ENCODE data around the gene TMEM151A. TPM values are rescaled to one million over a fixed set of nuclear protein-coding genes. Genes with fewer than 3 reads are reported as not detected.
"Not testable (repeated sequence)": the region's sequence is repeated elsewhere in the genome, so short reads cannot be mapped to it uniquely, and the experiment has no call there.

Gene TMEM151A
- total and polyA plus RNA-seq, 9 donors = 0.15 to 10.8 (median 0.24) TPM; not detected in 4

- H3K4me3 ChIP-seq = no peak overlapping the region
- H3K27ac ChIP-seq = no peak overlapping the region
- H3K27me3 ChIP-seq = no peaks in the 10 kb centered on the region
- H3K36me3 ChIP-seq = no peaks in the 10 kb centered on the region
- no peaks in the 10 kb centered on the region for H3K4me1 ChIP-seq (ENCODE audit: insufficient read depth)
- 56 to 67% (median 59%) methylated on average over 1 of the region's 1 CpG for WGBS, 3 donors
- intact Hi-C loops (cut with DNase I) = no loop called here
- no peak for TF ChIP-seq EP300 (IDR thresholded peaks at IDR 0.05)
- no peak for TF ChIP-seq POLR2A (IDR thresholded peaks at IDR 0.05)
- TF ChIP-seq, protein P1, sequence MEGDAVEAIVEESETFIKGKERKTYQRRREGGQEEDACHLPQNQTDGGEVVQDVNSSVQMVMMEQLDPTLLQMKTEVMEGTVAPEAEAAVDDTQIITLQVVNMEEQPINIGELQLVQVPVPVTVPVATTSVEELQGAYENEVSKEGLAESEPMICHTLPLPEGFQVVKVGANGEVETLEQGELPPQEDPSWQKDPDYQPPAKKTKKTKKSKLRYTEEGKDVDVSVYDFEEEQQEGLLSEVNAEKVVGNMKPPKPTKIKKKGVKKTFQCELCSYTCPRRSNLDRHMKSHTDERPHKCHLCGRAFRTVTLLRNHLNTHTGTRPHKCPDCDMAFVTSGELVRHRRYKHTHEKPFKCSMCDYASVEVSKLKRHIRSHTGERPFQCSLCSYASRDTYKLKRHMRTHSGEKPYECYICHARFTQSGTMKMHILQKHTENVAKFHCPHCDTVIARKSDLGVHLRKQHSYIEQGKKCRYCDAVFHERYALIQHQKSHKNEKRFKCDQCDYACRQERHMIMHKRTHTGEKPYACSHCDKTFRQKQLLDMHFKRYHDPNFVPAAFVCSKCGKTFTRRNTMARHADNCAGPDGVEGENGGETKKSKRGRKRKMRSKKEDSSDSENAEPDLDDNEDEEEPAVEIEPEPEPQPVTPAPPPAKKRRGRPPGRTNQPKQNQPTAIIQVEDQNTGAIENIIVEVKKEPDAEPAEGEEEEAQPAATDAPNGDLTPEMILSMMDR (IDR thresholded peaks at IDR 0.05) = no peak
- H3K9me3 ChIP-seq = no peaks in the 10 kb centered on the region
- DNase-seq = no peak
Observed at GRCh38 chr11:66274219-66274618, 17.5 kb upstream of the TMEM151A start.

DNA sequence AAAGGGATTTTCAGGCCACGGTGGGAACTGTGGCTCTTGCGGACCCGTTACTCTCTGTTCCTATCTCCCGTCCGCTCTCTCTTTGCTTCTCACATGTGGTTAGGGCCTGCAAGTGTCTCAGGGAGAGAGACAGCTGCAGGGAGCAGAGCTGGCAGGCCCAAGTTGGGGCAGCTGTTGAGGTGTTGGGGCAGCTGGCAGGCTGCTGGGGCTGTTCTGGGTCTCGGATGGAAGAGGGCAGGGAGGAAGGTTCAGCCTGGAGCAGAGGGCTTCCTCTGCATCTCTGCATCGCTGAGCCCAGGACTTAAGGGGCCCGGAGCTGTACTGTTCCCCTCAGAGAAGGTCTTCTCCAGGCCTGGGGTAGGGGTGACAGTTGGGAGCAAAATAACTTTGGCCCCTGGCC is 16.3 kb upstream of the TMEM151A start:
- Histone ChIP-seq H3K9me3 (no peaks in the 10 kb centered on the region), H3K4me3 (no peak overlapping the region), H3K4me1 (ENCODE audit: insufficient read depth) (no peaks in the 10 kb centered on the region), H3K27ac (no peak overlapping the region), H3K27me3 (no peaks in the 10 kb centered on the region), H3K36me3 (no peaks in the 10 kb centered on the region)
- TF ChIP-seq POLR2A (IDR thresholded peaks at IDR 0.05) = no peak
- TF ChIP-seq, protein P1 (IDR thresholded peaks at IDR 0.05) = no peak
- TF ChIP-seq EP300 (IDR thresholded peaks at IDR 0.05) = no peak
- DNase-seq = no peak
- intact Hi-C loops (cut with DNase I) = no loop called here
- WGBS, 3 donors = 86 to 91% (median 90%) methylated on average over 8 of the region's 8 CpGs

GRCh38 chr11:66275984-66276612 is 15.6 kb upstream of the TMEM151A start:
- H3K27ac ChIP-seq = no peak overlapping the region
- TF ChIP-seq POLR2A (IDR thresholded peaks at IDR 0.05) (no peak), EP300 (IDR thresholded peaks at IDR 0.05) (no peak)
- TF ChIP-seq, protein P1 (IDR thresholded peaks at IDR 0.05) = no peak
- WGBS, 3 donors = 73 to 76% (median 74%) methylated on average over 14 of the region's 14 CpGs
- DNase-seq = no peak
- no peaks in the 10 kb centered on the region for H3K9me3 ChIP-seq
- no peaks in the 10 kb centered on the region for H3K27me3 ChIP-seq
- no peaks in the 10 kb centered on the region for H3K4me1 ChIP-seq (ENCODE audit: insufficient read depth)
- H3K36me3 ChIP-seq = no peaks in the 10 kb centered on the region
- H3K4me3 ChIP-seq = no peak overlapping the region
- intact Hi-C loops (cut with DNase I) = no loop called here

DNA sequence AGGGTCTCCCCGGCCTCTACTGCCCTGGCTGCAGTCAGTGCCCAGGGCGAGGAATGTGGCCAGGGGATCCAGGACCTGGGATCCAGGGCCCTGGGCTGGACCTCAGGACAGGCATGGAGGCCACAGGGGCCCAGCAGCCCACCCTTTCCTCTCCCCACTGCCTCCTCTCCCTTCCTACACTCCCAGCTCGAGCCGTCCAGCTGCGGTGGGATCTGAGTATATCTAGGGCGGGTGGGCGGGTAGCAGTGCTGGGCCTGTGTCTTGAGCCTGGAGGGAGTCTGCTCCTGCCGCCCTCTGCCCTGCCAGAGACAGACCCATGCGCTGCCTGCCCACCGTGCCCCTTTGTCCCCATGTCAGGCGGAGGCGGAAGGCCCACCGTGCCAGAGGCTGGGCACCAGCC is 15.1 kb upstream of the TMEM151A start:
- WGBS, 3 donors = 62 to 69% (median 69%) methylated on average over 13 of the region's 13 CpGs
- H3K36me3 ChIP-seq = not testable (repeated sequence)

DNA sequence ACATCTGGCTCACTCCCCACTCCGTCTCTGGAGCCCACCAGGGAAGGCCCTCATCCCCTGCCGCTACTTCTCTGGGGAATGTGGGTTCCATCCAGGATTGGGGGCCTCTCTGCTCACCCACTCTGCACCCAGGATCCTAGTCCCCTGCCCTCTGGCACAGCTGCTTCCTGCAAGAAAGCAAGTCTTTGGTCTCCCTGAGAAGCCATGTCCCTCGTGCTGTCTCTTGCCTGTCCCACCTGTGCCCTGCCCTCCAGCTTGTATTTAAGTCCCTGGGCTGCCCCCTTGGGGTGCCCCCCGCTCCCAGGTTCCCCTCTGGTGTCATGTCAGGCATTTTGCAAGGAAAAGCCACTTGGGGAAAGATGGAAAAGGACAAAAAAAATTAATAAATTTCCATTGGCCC is 14.6 kb upstream of the TMEM151A start:
- intact Hi-C loops (cut with DNase I); H3K36me3 ChIP-seq; H3K9me3 ChIP-seq; H3K4me3 ChIP-seq; H3K4me1 ChIP-seq (ENCODE audit: insufficient read depth); H3K27me3 ChIP-seq; H3K27ac ChIP-seq: not testable (repeated sequence)
- 66 to 76% (median 73%) methylated on average over 4 of the region's 4 CpGs for WGBS, 3 donors
- DNase-seq = peak in 1 of 5 donors; percentile 29

More for the DNA sequence above, 15.1 kb upstream of the TMEM151A start:
- H3K4me1 ChIP-seq (ENCODE audit: insufficient read depth); H3K27me3 ChIP-seq; DNase-seq; H3K4me3 ChIP-seq; intact Hi-C loops (cut with DNase I); H3K9me3 ChIP-seq; H3K27ac ChIP-seq: not testable (repeated sequence)

All from ovary (tissue), 9 donors.